ENCODE data around the gene NFKBIZ.
"Not testable (repeated sequence)": the region's sequence is repeated elsewhere in the genome, so short reads cannot be mapped to it uniquely, and the experiment has no call there.

NFKBIZ gene

GRCh38 chr3:101879102-101879501 is 29.8 kb downstream of the NFKBIZ start:
- no peak for FAIRE-seq

GRCh38 chr3:101879623-101880284 is 30.4 kb downstream of the NFKBIZ start:
- no peak for FAIRE-seq

GRCh38 chr3:101884776-101885175 is 35.5 kb downstream of the NFKBIZ start:
- FAIRE-seq: no peak

GRCh38 chr3:101885584-101885983 is 36.3 kb downstream of the NFKBIZ start:
- not testable (repeated sequence) for FAIRE-seq

GRCh38 chr3:101886626-101887025 is 37.3 kb downstream of the NFKBIZ start:
- FAIRE-seq: no peak

- no peak for FAIRE-seq
Observed at GRCh38 chr3:101888653-101889052, 39.3 kb downstream of the NFKBIZ start.

- FAIRE-seq: no peak
Observed at GRCh38 chr3:101890716-101891115, 41.4 kb downstream of the NFKBIZ start.

GRCh38 chr3:101892648-101893047 is 43.3 kb downstream of the NFKBIZ start:
- FAIRE-seq: no peak

- no peak for FAIRE-seq
Observed at GRCh38 chr3:101896083-101896757, 46.9 kb downstream of the NFKBIZ start.

- FAIRE-seq: no peak
Observed at GRCh38 chr3:101897013-101897412, 47.7 kb downstream of the NFKBIZ start.

GRCh38 chr3:101898039-101898438 is 48.7 kb downstream of the NFKBIZ start:
- FAIRE-seq: no peak

- FAIRE-seq: no peak
Observed at GRCh38 chr3:101898752-101899169, 49.4 kb downstream of the NFKBIZ start.

GRCh38 chr3:101900316-101900715 is 51.0 kb downstream of the NFKBIZ start:
- no peak for FAIRE-seq

- FAIRE-seq: no peak
Observed at GRCh38 chr3:101900736-101901135, 51.4 kb downstream of the NFKBIZ start.

GRCh38 chr3:101902041-101902440 is 52.7 kb downstream of the NFKBIZ start:
- FAIRE-seq: no peak

- no peak for FAIRE-seq
Observed at GRCh38 chr3:101903451-101903871, 54.1 kb downstream of the NFKBIZ start.

- not testable (repeated sequence) for FAIRE-seq
Observed at GRCh38 chr3:101905573-101905972, 56.3 kb downstream of the NFKBIZ start.

All from endometrium (tissue), 2 donors.